OCI-LY1 (cell line): ENCODE measurements around the gene UPB1.

Source experiments
- H2AFZ ChIP-seq: fragments of 200-600 bp; sonication (generic), shearing (Covaris generic); 2 replicates; pipeline ENCODE4 v1.6.0; 2014; ENCODE audit warnings: antibody characterized with exemption, mild to moderate bottlenecking, low read length
- H3F3A ChIP-seq: fragments of 200-600 bp; sonication (generic), shearing (Covaris generic); 2 replicates; pipeline ENCODE4 v1.6.0; 2014; ENCODE audit warnings: mild to moderate bottlenecking, antibody characterized with exemption, low read length, moderate library complexity; ENCODE audit not compliant: insufficient read depth
- H3K27ac ChIP-seq: fragments of 200-600 bp; sonication (generic); 2 replicates; pipeline ENCODE4 v1.5.1; 2014; ENCODE audit warnings: low read length, mixed run types, mild to moderate bottlenecking, low read depth; ENCODE audit not compliant: poor library complexity, severe bottlenecking
- H3K27me3 ChIP-seq: fragments of 200-600 bp; sonication (generic); 2 replicates; pipeline ENCODE4 v1.6.0; 2014; ENCODE audit warnings: antibody characterized with exemption, mild to moderate bottlenecking, low read length, moderate library complexity; ENCODE audit not compliant: insufficient read depth
- H3K36me3 ChIP-seq: fragments of 200-600 bp; sonication (generic); 2 replicates; pipeline ENCODE4 v1.6.1; 2014; ENCODE audit warnings: mild to moderate bottlenecking, antibody characterized with exemption, low read length, moderate library complexity, mixed read lengths; ENCODE audit not compliant: insufficient read depth
- H3K4me1 ChIP-seq: fragments of 200-600 bp; sonication (generic); 2 replicates; pipeline ENCODE4 v1.5.1; 2014; ENCODE audit warnings: mild to moderate bottlenecking, low read length, moderate library complexity; ENCODE audit not compliant: insufficient read depth, severe bottlenecking
- H3K4me2 ChIP-seq: fragments of 200-600 bp; sonication (generic), shearing (Covaris generic); 2 replicates; pipeline ENCODE4 v1.6.1; 2014; ENCODE audit warnings: low read length
- H3K4me3 ChIP-seq: fragments of 200-600 bp; sonication (generic); 2 replicates; pipeline ENCODE4 v1.5.1; 2014; ENCODE audit warnings: low read length, low read depth, mild to moderate bottlenecking, mixed read lengths; ENCODE audit not compliant: poor library complexity, severe bottlenecking
- H3K79me2 ChIP-seq: fragments of 200-600 bp; shearing (Covaris generic); 2 replicates; pipeline ENCODE4 v1.6.1; 2016; ENCODE audit warnings: mixed run types, low read length, mixed read lengths; ENCODE audit not compliant: insufficient read depth
- H3K9ac ChIP-seq: fragments of 200-600 bp; sonication (generic), shearing (Covaris generic); 2 replicates; pipeline ENCODE4 v1.6.1; 2014; ENCODE audit warnings: mild to moderate bottlenecking, low read length, mixed read lengths
- H3K9me2 ChIP-seq: fragments of 200-600 bp; sonication (generic), shearing (Covaris generic); 2 replicates; pipeline ENCODE4 v1.6.1; 2014; ENCODE audit warnings: low read depth, mild to moderate bottlenecking, low read length, mixed read lengths
- H3K9me3 ChIP-seq: fragments of 200-600 bp; shearing (Covaris generic); 2 replicates; pipeline ENCODE4 v1.6.1; 2014; ENCODE audit warnings: low read length, mixed read lengths
- H4K20me1 ChIP-seq: fragments of 200-600 bp; sonication (generic), shearing (Covaris generic); 2 replicates; pipeline ENCODE4 v1.6.0; 2016; ENCODE audit warnings: mild to moderate bottlenecking, low read length; ENCODE audit not compliant: insufficient read depth
- CTCF ChIP-seq: fragments of 200-600 bp; sonication (generic), shearing (Covaris generic); IDR thresholded peaks from 2 replicates; pipeline ENCODE4 v1.5.1; 2017; ENCODE audit warnings: mild to moderate bottlenecking, antibody characterized with exemption, low read length, moderate library complexity, mixed read lengths
- EZH2 ChIP-seq: fragments of 200-600 bp; sonication (generic), shearing (Covaris generic); IDR thresholded peaks from 2 replicates; pipeline ENCODE4 v1.8.0; 2017; ENCODE audit warnings: borderline replicate concordance, mixed run types, mild to moderate bottlenecking, antibody characterized with exemption, low read length, moderate library complexity, mixed read lengths

Gene UPB1

GRCh38 chr22:24513378-24514240, 18.5 kb downstream of the UPB1 start:
- Histone ChIP-seq H3K4me1 (peaks cover 39% of the 10 kb centered on the region), H3K9me3 (no peaks in the 10 kb centered on the region), H3K4me2 (no peak overlapping the region), H3K4me3 (no peak overlapping the region), H3K9me2 (no peaks in the 10 kb centered on the region), H3K36me3 (no peaks in the 10 kb centered on the region), H3K9ac (no peak overlapping the region), H3K27me3 (no peaks in the 10 kb centered on the region), H2AFZ (no peak overlapping the region), H4K20me1 (no peaks in the 10 kb centered on the region), H3K27ac (no peak overlapping the region), H3F3A (no peaks in the 10 kb centered on the region), H3K79me2 (no peaks in the 10 kb centered on the region)
- TF ChIP-seq CTCF (no peak), EZH2 (no peak)

GRCh38 chr22:24514241-24515026, 19.3 kb downstream of the UPB1 start:
- no peaks in the 10 kb centered on the region for H3K9me2 ChIP-seq
- H3K4me1 ChIP-seq: peaks cover 31% of the 10 kb centered on the region
- H3K27ac ChIP-seq: no peak overlapping the region
- H3K79me2 ChIP-seq: no peaks in the 10 kb centered on the region
- H3K4me3 ChIP-seq: no peak overlapping the region
- TF ChIP-seq EZH2: no peak
- TF ChIP-seq CTCF: no peak
- no peaks in the 10 kb centered on the region for H3K27me3 ChIP-seq
- H3K36me3 ChIP-seq: no peaks in the 10 kb centered on the region
- H3F3A ChIP-seq: no peaks in the 10 kb centered on the region
- no peak overlapping the region for H2AFZ ChIP-seq
- no peaks in the 10 kb centered on the region for H4K20me1 ChIP-seq
- no peaks in the 10 kb centered on the region for H3K9me3 ChIP-seq
- no peak overlapping the region for H3K9ac ChIP-seq
- H3K4me2 ChIP-seq: no peak overlapping the region

- Histone ChIP-seq H3K9me3 (no peaks in the 10 kb centered on the region), H3K4me3 (no peak overlapping the region), H3K4me2 (no peak overlapping the region), H3K9ac (no peak overlapping the region), H3K9me2 (no peaks in the 10 kb centered on the region), H3K4me1 (peaks cover 27% of the 10 kb centered on the region), H2AFZ (no peak overlapping the region), H4K20me1 (no peaks in the 10 kb centered on the region), H3K27me3 (no peaks in the 10 kb centered on the region), H3F3A (no peaks in the 10 kb centered on the region), H3K27ac (no peak overlapping the region), H3K79me2 (no peaks in the 10 kb centered on the region), H3K36me3 (no peaks in the 10 kb centered on the region)
- TF ChIP-seq CTCF (no peak), EZH2 (no peak)
Measured at GRCh38 chr22:24515027-24515338, 19.9 kb downstream of the UPB1 start.
